NCI-H2227 (cell line): ENCODE results near the gene ROCK2.
A peak's percentile ranks its signal among the peaks of the same experiment; 100 is the strongest.

Experiments used
- DNase-seq: peaks from one replicate; lab custom pipeline; 2025; ENCODE audit not compliant: unreplicated experiment; lab: John Stamatoyannopoulos, UW

Gene ROCK2

GRCh38 chr2:11367170-11367730 lies 22.8 kb upstream of the ROCK2 start:
- DNase-seq: no peak

DNA sequence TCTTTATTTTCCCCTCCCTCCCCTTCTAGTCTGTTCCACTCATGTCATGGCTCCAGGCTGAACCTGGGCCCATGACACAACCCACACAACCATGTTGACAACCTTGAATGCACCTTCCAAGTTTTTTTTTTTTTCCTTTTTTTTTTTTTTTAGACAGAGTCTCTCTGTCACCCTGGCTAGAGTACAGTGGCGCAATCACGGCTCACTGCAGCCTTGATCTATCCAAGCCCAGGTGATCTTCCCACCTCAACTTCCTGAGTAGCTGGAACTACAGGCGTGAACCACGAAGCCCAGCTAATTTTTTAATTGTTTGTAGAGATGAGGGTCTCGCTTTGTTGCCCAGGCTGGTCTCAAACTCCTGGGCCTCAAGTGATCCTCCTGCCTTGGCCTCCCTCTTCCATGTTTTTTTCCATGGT lies 21.9 kb upstream of the ROCK2 start:
- DNase-seq: no peak

- no peak for DNase-seq
These were observed 20.9 kb upstream of the ROCK2 start for GRCh38 chr2:11365096-11365879.

- DNase-seq: no peak
These were observed 20.1 kb upstream of the ROCK2 start for GRCh38 chr2:11364565-11364887.

DNA sequence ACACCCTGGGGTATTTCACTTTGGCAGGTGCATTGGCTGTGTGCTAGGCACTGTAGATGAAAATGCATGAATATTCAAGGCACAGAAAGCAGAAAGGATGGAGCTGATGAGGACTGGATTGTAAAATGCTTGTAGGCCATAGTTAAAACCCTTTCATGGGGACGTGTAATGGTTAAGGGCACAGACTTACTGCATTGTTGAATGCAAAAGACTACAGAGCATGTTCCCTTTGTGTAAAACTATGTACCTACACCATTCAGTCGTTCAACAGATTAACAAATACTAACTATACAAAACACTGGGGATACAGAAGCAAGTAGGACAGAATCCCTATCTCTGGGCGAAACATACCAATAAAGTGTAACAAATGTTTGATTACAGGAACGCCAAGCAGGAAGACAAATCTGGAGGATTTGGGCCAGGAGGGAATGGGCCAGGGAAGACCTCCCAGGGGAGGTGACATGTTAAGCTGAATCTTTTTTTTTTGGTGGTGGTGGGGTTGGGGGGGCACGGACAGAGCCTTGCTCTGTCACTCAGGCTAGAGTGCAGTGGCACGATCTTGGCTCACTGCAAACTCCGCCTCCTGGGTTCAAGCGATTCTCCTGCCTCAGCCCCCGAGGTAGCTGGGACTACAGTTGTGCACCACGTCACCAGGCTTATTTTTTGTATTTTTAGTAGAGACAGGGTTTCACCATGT lies 19.6 kb upstream of the ROCK2 start:
- DNase-seq: no peak

DNA sequence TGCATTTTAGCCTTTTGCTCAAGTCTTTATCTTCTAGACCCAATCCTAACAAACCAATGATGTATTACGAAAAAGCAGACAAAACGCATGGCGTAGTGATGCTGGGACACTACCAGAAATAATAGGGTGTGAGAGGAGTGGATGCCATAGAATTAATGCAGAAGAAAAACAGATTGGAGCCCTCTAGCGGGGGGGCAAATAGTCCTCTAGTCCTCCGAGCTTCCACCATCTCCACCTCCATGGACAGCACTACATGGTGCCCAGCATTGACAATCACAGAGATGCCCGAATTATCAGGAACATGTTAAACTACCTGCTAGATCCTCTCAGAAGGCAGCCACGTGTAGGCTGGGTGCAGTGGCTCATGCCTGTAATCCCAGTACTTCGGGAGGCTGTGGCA lies 15.4 kb upstream of the ROCK2 start:
- no peak for DNase-seq

DNA sequence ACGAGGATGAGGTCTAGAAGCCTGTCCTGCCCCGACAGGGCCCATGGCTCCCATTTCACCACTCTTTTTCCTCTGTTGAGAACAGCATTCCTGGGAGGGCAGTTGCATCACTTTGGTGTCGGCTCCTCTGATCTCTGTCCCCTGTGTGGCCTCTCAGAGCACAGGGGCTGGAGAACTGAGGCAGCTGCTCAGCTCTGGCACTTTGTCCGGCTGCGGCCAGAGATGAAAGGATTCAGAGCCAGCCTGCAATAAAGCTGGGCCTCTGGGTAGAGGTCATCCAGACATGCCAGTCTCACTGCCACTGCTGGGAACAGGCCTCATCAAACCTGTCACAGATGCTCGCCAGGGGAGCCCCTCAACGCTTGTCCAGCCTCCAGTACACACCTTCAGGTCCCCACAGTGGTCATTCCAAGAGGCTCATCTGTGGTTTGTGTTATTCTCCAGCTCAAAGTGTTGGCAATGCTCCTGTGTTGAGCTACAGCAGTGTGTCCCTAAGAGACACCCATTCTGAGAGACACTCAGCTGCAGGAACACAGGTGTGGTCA lies 13.1 kb upstream of the ROCK2 start:
- DNase-seq: no peak

DNA sequence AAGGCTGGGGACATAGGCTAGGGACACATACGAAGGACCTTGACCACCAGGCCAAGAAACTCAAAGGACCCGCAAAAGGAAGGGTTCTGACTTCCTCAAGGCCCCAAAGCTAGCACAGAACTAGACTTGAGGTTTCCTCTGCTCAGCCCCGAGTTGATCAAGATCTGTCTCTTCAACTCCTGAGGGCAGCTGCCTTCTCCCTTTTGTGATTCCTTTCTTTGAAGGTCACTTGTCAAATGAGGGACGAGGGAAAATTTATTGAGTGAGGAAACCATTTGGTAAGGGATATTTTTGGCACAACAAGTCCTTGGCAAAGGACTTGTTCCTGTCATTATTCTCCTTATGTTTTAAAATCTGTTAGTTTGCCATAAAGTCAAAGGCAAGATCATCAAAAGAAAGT lies 12.3 kb upstream of the ROCK2 start:
- no peak for DNase-seq

DNA sequence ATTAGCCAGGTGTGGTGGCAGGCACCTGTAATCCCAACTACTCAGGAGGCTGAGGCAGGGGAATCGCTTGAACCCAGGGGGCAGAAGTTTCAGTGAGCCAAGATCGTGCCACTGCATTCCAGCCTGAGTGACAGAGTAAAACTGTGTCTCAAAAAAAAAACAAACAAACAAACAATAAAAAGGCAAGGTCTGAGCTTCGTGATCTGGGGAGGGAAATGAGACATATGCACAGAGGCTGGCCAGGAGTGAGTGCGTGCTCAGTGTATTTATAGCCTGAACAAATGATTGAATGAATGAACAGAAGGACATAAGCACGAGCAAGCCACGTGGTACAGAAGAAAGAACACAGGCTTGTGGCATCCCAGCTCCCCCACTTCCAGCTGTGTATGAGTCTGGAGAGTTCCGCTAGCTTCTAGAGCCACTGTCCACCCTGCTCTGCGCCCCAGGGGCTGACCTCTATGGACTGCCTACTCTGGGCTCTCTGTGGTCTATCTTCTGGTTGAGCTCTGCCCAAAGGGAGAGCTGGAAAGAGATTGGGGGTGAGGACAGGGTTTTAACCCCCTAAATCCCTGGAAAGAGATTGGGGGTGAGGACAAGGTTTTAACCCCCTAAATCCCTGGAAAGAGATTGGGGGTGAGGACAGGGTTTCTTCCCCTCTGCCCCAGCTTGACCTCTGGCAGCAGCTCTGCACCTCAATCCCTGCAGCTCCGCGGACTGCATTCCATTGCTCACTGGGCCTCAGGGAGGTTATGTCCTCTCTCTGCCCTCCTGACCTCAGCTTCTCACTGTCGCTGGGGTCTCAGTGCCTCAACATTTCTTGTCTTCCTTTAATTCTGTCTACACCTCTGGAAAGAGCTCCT lies 11.0 kb upstream of the ROCK2 start:
- no peak for DNase-seq

GRCh38 chr2:11354363-11355154 lies 10.1 kb upstream of the ROCK2 start:
- DNase-seq: no peak

GRCh38 chr2:11352781-11353537 lies 8.5 kb upstream of the ROCK2 start:
- no peak for DNase-seq

DNA sequence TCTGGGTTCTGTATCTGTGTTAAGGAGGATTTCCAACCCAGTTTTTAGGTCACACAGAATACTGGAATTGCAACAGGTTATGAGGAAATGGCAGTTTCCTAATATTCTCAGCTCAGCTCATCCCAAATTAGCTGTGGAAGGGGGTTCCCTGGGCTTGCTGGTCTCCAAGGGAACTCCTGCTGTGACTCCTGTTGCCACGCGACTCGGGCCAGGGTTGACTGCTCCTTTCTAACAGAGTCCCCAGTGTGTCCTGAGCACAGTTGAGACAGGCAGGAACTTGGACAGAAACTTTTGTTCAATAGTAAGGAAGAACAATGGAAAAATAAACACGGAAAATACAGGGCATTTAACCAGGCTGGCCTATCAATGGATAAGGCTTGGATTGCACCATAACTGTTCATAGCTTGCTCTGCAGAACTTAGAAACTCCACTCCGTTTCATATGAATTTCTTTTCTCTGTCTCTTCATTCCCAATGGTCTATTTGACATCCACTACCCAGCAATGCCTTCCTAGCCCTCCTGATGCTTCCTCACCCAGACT lies 3.8 kb upstream of the ROCK2 start:
- no peak for DNase-seq

DNA sequence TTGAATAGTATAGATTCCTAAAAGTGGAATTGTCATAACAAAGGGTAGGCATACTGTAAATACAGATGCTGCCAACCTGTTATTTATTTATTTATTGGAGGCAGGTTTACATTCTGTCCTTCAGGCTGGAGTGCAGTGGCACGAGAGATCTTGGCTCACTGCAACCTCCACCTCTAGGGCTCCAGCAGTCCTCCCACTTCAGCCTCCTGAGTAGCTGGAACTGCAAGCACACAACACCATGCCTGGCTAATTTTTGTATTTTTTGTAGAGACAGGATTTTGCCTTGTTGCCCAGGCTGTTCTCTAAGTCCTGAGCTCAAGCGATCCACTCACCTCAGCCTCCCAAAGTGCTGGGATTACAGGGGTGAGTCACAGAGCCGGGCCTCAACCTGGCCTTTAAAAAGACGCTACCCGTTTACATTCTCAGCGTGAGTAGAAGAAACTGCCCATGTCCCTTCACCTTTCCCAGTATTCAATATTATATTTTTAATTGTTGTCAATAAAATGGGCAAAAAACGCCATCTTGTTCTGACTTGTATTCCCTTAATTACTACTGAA lies 3.0 kb upstream of the ROCK2 start:
- DNase-seq: no peak

DNA sequence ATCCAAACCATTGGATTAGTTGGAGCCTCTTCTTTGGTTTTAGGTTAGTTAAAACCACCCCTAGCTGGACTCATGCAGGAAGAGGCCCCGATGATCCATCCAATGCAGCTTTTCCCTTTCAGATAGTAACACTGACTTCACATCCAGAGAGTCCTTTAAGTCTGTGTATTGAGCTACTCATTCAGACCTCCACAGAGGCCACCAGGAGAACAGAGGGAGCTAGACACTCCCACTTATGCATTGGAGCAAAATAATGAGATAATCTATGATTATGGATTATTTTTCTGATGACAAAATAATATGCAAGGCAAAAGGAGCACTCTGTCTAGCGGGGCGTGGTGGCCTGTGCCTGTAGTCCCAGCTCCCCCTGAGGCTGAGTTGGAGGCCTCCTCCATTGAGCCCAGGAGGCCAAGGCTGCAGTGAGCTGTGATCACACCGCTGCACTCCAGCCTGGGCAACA lies 1.6 kb upstream of the ROCK2 start:
- DNase-seq: no peak

GRCh38 chr2:11344956-11345677 lies 681 bp upstream of the ROCK2 start:
- DNase-seq: peak; percentile 72

DNA sequence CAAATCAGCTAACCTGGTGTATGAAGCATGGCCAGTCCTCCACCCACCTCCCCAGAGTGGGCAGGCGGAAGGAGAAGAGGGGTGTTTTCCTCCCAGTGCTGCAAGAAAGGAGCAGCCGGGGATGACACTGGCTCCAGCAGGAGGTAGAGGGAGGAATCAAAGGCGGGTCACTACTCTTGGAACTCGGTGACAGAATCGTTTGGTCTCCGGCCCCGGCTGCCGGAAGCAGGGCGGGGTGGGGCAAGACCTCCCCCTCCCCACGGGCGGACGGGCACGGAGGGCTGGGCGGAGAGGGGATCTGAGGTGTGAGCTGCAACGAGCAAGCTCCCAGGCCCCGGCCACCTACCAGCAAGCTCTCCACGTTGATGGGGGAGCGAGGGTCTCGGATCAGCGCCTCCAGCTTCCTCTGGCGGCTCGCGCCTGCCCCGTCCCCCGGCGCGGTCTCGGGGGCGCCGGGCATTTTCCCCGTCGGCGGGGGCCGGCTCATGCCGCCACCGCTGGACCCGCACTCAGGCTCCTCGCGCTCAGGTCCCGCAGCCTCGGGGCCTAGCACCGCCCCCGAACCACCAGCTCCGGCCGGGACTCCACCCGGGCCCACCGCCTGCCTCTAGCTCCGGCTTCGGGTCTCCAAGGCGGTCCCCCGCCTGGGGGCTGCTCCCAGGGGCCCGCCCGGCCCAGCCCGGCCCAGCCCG lies 640 bp downstream of the ROCK2 start:
- DNase-seq: peak; percentile 67

GRCh38 chr2:11343368-11343649 lies 1.1 kb downstream of the ROCK2 start:
- DNase-seq: no peak
